GM23338 (cell line): ENCODE measurements around the gene XPO4.

ENCODE experiments used
- CREB1 ChIP-seq: fragments of 250-450 bp; sonication (Bioruptor Pico); IDR thresholded peaks from 2 replicates; pipeline ENCODE4 v1.5.0; 2020; ENCODE audit warnings: low read depth, mild to moderate bottlenecking, moderate library complexity
- CTCF ChIP-seq, 2 experiments: fragments of 200-600 bp in 1 of 2; sonication (generic) in 1 of 2; conservative IDR thresholded peaks; 2 replicates each; pipeline versions ENCODE4 v1.5.1 to v1.6.1; 2016 to 2017; ENCODE audit warnings: antibody characterized with exemption in 2 of 2, low read depth in 2 of 2, mild to moderate bottlenecking in 2 of 2, moderate library complexity in 1 of 2
- ETS1 ChIP-seq: IDR thresholded peaks from 2 replicates; pipeline ENCODE4 v1.6.1; 2016; ENCODE audit warnings: antibody characterized with exemption
- EZH2 ChIP-seq: fragments of 200-600 bp; sonication (generic); IDR thresholded peaks from one replicate; pipeline ENCODE4 v1.8.0; 2017; ENCODE audit warnings: antibody characterized with exemption, mild to moderate bottlenecking, low read depth; ENCODE audit not compliant: unreplicated experiment
- EZH2phosphoT487 ChIP-seq: fragments of 200-600 bp; sonication (generic); IDR thresholded peaks from one replicate; pipeline ENCODE4 v1.8.1; 2018; ENCODE audit warnings: antibody characterized with exemption; ENCODE audit not compliant: unreplicated experiment
- JUNB ChIP-seq: IDR thresholded peaks from one replicate; pipeline ENCODE4 v1.6.1; 2016; ENCODE audit warnings: antibody characterized with exemption; ENCODE audit not compliant: unreplicated experiment
- NANOG ChIP-seq: IDR thresholded peaks from 2 replicates; pipeline ENCODE4 v1.6.1; 2016; ENCODE audit warnings: antibody characterized with exemption, borderline replicate concordance
- POLR2AphosphoS5 ChIP-seq: IDR thresholded peaks from 2 replicates; pipeline ENCODE4 v1.6.1; 2016; ENCODE audit warnings: antibody characterized with exemption, low read depth
- REST ChIP-seq: IDR thresholded peaks from one replicate; pipeline ENCODE4 v1.6.1; 2018; ENCODE audit warnings: antibody characterized with exemption; ENCODE audit not compliant: unreplicated experiment
- STAT1 ChIP-seq: IDR thresholded peaks from one replicate; pipeline ENCODE4 v1.6.1; 2016; ENCODE audit warnings: antibody characterized with exemption; ENCODE audit not compliant: unreplicated experiment

GRCh38 chr13:20826843-20827560 lies 75.5 kb downstream of the XPO4 start:
- TF ChIP-seq POLR2AphosphoS5 (no peak), CREB1 (no peak), CTCF (conservative IDR thresholded peaks at IDR 0.05; ENCODE audit: low read depth in 2 of 2) (no peak), EZH2 (no peak), REST (no peak), ETS1 (no peak), EZH2phosphoT487 (no peak), JUNB (no peak), NANOG (no peak), STAT1 (no peak)
